GM12878 (cell line): ENCODE data around the gene PDGFA. TPM values are rescaled to one million over a fixed set of nuclear protein-coding genes. Genes with fewer than 3 reads are reported as not detected.

Source experiments
- ATAC-seq: fragments of 200-7000 bp; cut with Tn5 transposase; 3 replicates; pipeline ENCODE4 v1.9.1; 2020; ENCODE audit warnings: mild to moderate bottlenecking, moderate library complexity
- BruUV-seq: library from RNA; stranded (reverse); fragments of 400-500 nt; replicated peaks from 2 replicates; lab custom pipeline; 2021; lab: Mats Ljungman, UMichigan
- CTCF ChIA-PET: fragments of 300-600 bp; sonication (Branson Sonifier 250); formaldehyde crosslinking; extraction: SDS; loops from one replicate; lab custom pipeline; 2021; ENCODE audit warnings: inconsistent platforms; lab: Yijun Ruan, JAX
- POLR2A ChIA-PET: fragments of 350-600 bp; formaldehyde crosslinking; extraction: SDS; loops from one replicate; lab custom pipeline; 2021; ENCODE audit warnings: inconsistent platforms; lab: Charles Lee
- RAD21 ChIA-PET: fragments of 300-600 bp; sonication (Branson Sonifier 250); formaldehyde crosslinking; loops from one replicate; lab custom pipeline; 2023; ENCODE audit warnings: antibody characterized with exemption; ENCODE audit not compliant: unreplicated experiment; lab: Charles Lee
- SMC1A ChIA-PET: fragments of 300-600 bp; sonication (Branson Sonifier 250); formaldehyde crosslinking; loops from one replicate; lab custom pipeline; 2023; ENCODE audit not compliant: unreplicated experiment, uncharacterized antibody; lab: Charles Lee
- DNase-seq: peaks from one replicate; pipeline ENCODE4 v3.0.0-alpha.2; 2011; ENCODE audit warnings: low read depth, low spot score
- FAIRE-seq: peaks from 3 replicates; lab custom pipeline; 2011; peaks lifted over from hg19 to GRCh38; lab: Jason Lieb, UNC
- H2AFZ ChIP-seq: 2 replicates; pipeline ENCODE4 v1.6.0; 2011; ENCODE audit warnings: low read depth, low read length, control low read depth; ENCODE audit not compliant: control insufficient read depth
- H3K27ac ChIP-seq: 2 replicates; pipeline ENCODE4 v1.5.1; 2011; ENCODE audit warnings: control low read depth; ENCODE audit not compliant: control insufficient read depth, insufficient read depth
- H3K27me3 ChIP-seq, 2 experiments: replicated peaks in 1 of 2; 2 replicates each; pipeline versions ENCODE4 v1.6.0 to v1.6.1; 2011; ENCODE audit warnings: low read length in 1 of 2; ENCODE audit not compliant: control insufficient read depth in 2 of 2, insufficient read depth in 2 of 2
- H3K36me3 ChIP-seq, 2 experiments: 2 replicates each; pipeline ENCODE4 v1.5.1; 2011; ENCODE audit warnings: low read length in 1 of 2; ENCODE audit not compliant: control insufficient read depth in 2 of 2, insufficient read depth in 2 of 2
- H3K4me1 ChIP-seq: 2 replicates; pipeline ENCODE4 v1.6.1; 2011; ENCODE audit warnings: mild to moderate bottlenecking, low read length, moderate library complexity, mixed read lengths; ENCODE audit not compliant: control insufficient read depth, insufficient read depth
- H3K4me2 ChIP-seq: 2 replicates; pipeline ENCODE4 v1.6.0; 2011; ENCODE audit warnings: control low read depth; ENCODE audit not compliant: control insufficient read depth, insufficient read depth
- H3K4me3 ChIP-seq: fragments of 200-600 bp; sonication (generic); 2 replicates; pipeline ENCODE4 v1.5.1; 2016
- H3K79me2 ChIP-seq: 2 replicates; pipeline ENCODE4 v1.6.0; 2011; ENCODE audit warnings: low read length; ENCODE audit not compliant: control insufficient read depth, insufficient read depth
- H3K9ac ChIP-seq: 2 replicates; pipeline ENCODE4 v1.8.0; 2011; ENCODE audit warnings: low read length, control low read depth, mixed read lengths; ENCODE audit not compliant: control insufficient read depth, insufficient read depth
- H3K9me3 ChIP-seq: replicated peaks from 3 replicates; pipeline ENCODE4 v1.5.1; 2011; ENCODE audit warnings: mild to moderate bottlenecking, low read length; ENCODE audit not compliant: control insufficient read depth, insufficient read depth
- H4K20me1 ChIP-seq: 2 replicates; pipeline ENCODE4 v1.6.0; 2011; ENCODE audit not compliant: control insufficient read depth, insufficient read depth
- BHLHE40 ChIP-seq, 2 experiments: fragments of 450-650 bp in 1 of 2; IDR thresholded peaks; 2 replicates each; pipeline ENCODE4 v1.6.1; 2011 to 2017; ENCODE audit warnings: low read depth in 2 of 2, borderline replicate concordance in 1 of 2, improper control_type of control experiment in 1 of 2, low read length in 1 of 2, mild to moderate bottlenecking in 1 of 2
- CTCF ChIP-seq, 3 experiments: IDR thresholded peaks in 2 of 3; conservative IDR thresholded peaks in 1 of 3; 2 replicates each; pipeline ENCODE4 v1.5.1; 2011; ENCODE audit warnings: low read depth in 3 of 3, low read length in 3 of 3, mild to moderate bottlenecking in 3 of 3, control low read depth in 2 of 3, moderate library complexity in 2 of 3, inconsistent platforms in 1 of 3, mixed read lengths in 1 of 3; ENCODE audit not compliant: control insufficient read depth in 2 of 3, insufficient read depth in 1 of 3; ENCODE audit errors: extremely low read depth in 1 of 3
- EGR1 ChIP-seq, 2 experiments: IDR thresholded peaks; 1 replicate in 1 of 2; 2 replicates in 1 of 2; pipeline ENCODE4 v1.6.1; 2011 to 2012; ENCODE audit warnings: low read depth in 2 of 2, low read length in 2 of 2, borderline replicate concordance in 1 of 2, mild to moderate bottlenecking in 1 of 2, moderate library complexity in 1 of 2
- FOS ChIP-seq: IDR thresholded peaks from 3 replicates; pipeline ENCODE4 v1.6.1; 2011; ENCODE audit warnings: borderline replicate concordance; ENCODE audit not compliant: insufficient read length; ENCODE audit errors: extremely low read depth
- GABPA ChIP-seq: IDR thresholded peaks from 2 replicates; pipeline ENCODE4 v1.6.1; 2014; ENCODE audit warnings: antibody characterized with exemption, low read depth, mild to moderate bottlenecking, inconsistent platforms
- GATAD2B ChIP-seq: fragments of 450-650 bp; conservative IDR thresholded peaks from 2 replicates; pipeline ENCODE4 v1.6.1; 2017; ENCODE audit warnings: low read depth, mild to moderate bottlenecking, moderate library complexity
- MEF2A ChIP-seq: IDR thresholded peaks from 2 replicates; pipeline ENCODE4 v1.6.1; 2011; ENCODE audit warnings: low read depth, mild to moderate bottlenecking, low read length, moderate library complexity; ENCODE audit not compliant: insufficient read depth
- NRF1 ChIP-seq: conservative IDR thresholded peaks from 2 replicates; pipeline ENCODE4 v1.6.1; 2011; ENCODE audit warnings: mild to moderate bottlenecking, low read depth, low read length, improper control_type of control experiment
- RB1 ChIP-seq: fragments of 450-650 bp; formaldehyde crosslinking; IDR thresholded peaks from 2 replicates; pipeline ENCODE4 v1.6.1; 2017; ENCODE audit warnings: mild to moderate bottlenecking, borderline replicate concordance
- SMAD1 ChIP-seq: fragments of 450-650 bp; IDR thresholded peaks from 2 replicates; pipeline ENCODE4 v1.6.1; 2018; ENCODE audit warnings: mild to moderate bottlenecking, low read depth; ENCODE audit not compliant: partially characterized antibody
- SUZ12 ChIP-seq: fragments of 200-600 bp; sonication (generic); IDR thresholded peaks from one replicate; pipeline ENCODE4 v1.6.1; 2018; ENCODE audit warnings: antibody characterized with exemption, mild to moderate bottlenecking; ENCODE audit not compliant: unreplicated experiment
- WRNIP1 ChIP-seq: IDR thresholded peaks from 2 replicates; pipeline ENCODE4 v1.6.1; 2011; ENCODE audit warnings: low read depth, low read length, improper control_type of control experiment, borderline replicate concordance
- ZNF384 ChIP-seq: IDR thresholded peaks from 2 replicates; pipeline ENCODE4 v1.6.1; 2012; ENCODE audit warnings: low read depth, mild to moderate bottlenecking, low read length, improper control_type of control experiment, borderline replicate concordance
- ZZZ3 ChIP-seq: IDR thresholded peaks from 2 replicates; pipeline ENCODE4 v1.6.1; 2011; ENCODE audit warnings: low read depth; ENCODE audit not compliant: control insufficient read depth, insufficient read length
- WGBS: methylation state at CpG from one replicate; pipeline ENCODE4 v1.1.6; 2016; ENCODE audit warnings: low lambda C conversion rate; ENCODE audit not compliant: insufficient replicate concordance, insufficient coverage; ENCODE audit errors: missing lambda C conversion rate; 5-methylcytosine and 5-hydroxymethylcytosine counted together
- in situ Hi-C: fragments of 300-500 bp; cut with MboI; formaldehyde crosslinking; loops from 9 replicates; pipeline ENCODE4 v1.14.3; 2018; ENCODE audit warnings: mixed read lengths
- intact Hi-C: fragments of 100-400 bp; cut with micrococcal nuclease; formaldehyde crosslinking; loops from one replicate; pipeline ENCODE4 v1.14.2; 2022; ENCODE audit not compliant: unreplicated experiment
- polyA plus RNA-seq, 11 experiments: library from polyadenylated mRNA; depleted of rRNA in 4 of 11; unstranded in 6 of 11; stranded (reverse) in 5 of 11; fragments of >200 nt; fragmentation: Nextera tagmentation in 4 of 11; fragmentation: Illumina TruSeq in 1 of 11; extraction: Ambion mirVana in 4 of 11; extraction: Trizol in 1 of 11; gene quantifications; 1 replicate in 1 of 11; 2 replicates in 10 of 11; pipeline versions ENCODE4 v1.2.1 to v1.2.3, GENCODE V29; 2011 to 2016; ENCODE audit warnings: inconsistent platforms in 2 of 11, missing spikeins in 2 of 11, low read depth in 1 of 11
- total RNA-seq, 4 experiments: library from RNA; depleted of rRNA in 3 of 4; stranded (reverse); fragments of >200 nt in 3 of 4; fragmentation: Illumina TruSeq in 1 of 4; extraction: Trizol in 1 of 4; gene quantifications; 2 replicates each; pipeline versions ENCODE4 v1.2.1 to v1.2.3, GENCODE V29; 2013 to 2021
- TF ChIP-seq, protein P1 (sequence below): fragments of 450-650 bp; IDR thresholded peaks from 2 replicates; pipeline ENCODE4 v1.6.1; 2017; ENCODE audit warnings: low read depth, mild to moderate bottlenecking, moderate library complexity

The PDGFA gene
- total and polyA plus RNA-seq, 10 of the 15 experiments (the other 5 are each of a cell fraction or from before 2014, with no cell fraction given) = 2.5 to 10.0 (median 5.6) TPM

DNA sequence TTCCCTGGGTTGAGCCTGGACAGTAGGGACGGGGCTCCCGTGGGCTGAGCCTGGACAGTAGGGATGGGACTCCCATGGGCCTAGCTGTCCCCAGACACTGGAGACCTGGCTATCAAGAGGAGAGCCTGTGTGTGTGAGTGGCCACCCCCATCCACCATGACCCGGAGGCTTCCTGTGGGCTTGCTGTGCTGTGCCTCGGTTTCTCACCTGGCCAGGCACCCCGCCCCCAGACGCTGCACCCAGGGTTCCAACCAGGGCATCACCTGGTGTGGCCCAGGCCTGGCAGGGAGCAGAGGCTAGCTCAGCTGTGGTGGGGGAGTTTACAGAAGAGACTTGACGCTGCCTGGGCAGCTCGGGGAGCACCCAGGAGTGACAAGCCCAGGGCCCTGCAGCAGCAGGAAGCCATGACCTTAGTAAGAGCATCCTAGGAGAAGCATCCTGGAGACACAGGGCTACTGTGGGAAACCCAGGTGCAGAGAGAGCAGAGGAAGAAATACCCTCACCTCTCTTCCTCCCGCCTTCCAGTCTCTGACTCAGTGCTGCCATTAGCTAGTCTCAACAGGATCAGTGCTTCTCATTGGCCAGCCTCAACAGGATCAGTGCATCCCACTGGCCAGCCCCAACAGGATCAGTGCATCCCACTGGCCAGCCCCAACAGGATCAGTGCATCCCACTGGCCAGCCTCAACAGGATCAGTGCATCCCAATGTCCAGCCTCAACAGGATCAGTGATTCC is 61.0 kb downstream of the PDGFA start (continued):
- TF ChIP-seq WRNIP1 (no peak), EGR1 (IDR thresholded peaks at IDR 0.05; ENCODE audit: borderline replicate concordance in 1 of 2, low read depth in 2 of 2, low read length in 2 of 2) (no peak), RB1 (no peak), NRF1 (no peak), SMAD1 (no peak)
- TF ChIP-seq, all 136 proteins: peak for 0

GRCh38 chr7:457814-458510 is 61.7 kb downstream of the PDGFA start:
- H3K79me2 ChIP-seq = no peaks in the 10 kb centered on the region
- no peaks in the 10 kb centered on the region for H3K27me3 ChIP-seq
- no peak overlapping the region for H3K9ac ChIP-seq
- CTCF ChIA-PET = no interaction called here
- 80% methylated on average over 28 of the region's 30 CpGs for WGBS
- no TSS peak for BruUV-seq
- H3K4me2 ChIP-seq = no peak overlapping the region
- no peak overlapping the region for H3K27ac ChIP-seq
- DNase-seq (no peak), ATAC-seq (no peak), FAIRE-seq (no peak)
- no peaks in the 10 kb centered on the region for H3K4me1 ChIP-seq
- RAD21 ChIA-PET = no interaction called here
- no peaks in the 10 kb centered on the region for H4K20me1 ChIP-seq
- POLR2A ChIA-PET = no interaction called here
- in situ Hi-C loops (no loop called here), intact Hi-C loops (no loop called here)
- SMC1A ChIA-PET = no interaction called here
- no peak overlapping the region for H3K4me3 ChIP-seq
- H2AFZ ChIP-seq = no peak overlapping the region
- no peaks in the 10 kb centered on the region; the same call in 2 of the 3 replicates for H3K9me3 ChIP-seq
- H3K36me3 ChIP-seq = no peaks in the 10 kb centered on the region
- TF ChIP-seq ZNF384 (no peak), MEF2A (no peak), WRNIP1 (no peak), ZZZ3 (no peak), SMAD1 (no peak), SUZ12 (no peak), GABPA (no peak), CTCF (IDR thresholded peaks at IDR 0.05 in 2 of 3, conservative IDR thresholded peaks at IDR 0.05 in 1 of 3; ENCODE audit: control insufficient read depth in 2 of 3, extremely low read depth in 1 of 3, insufficient read depth in 1 of 3, low read depth in 3 of 3, low read length in 3 of 3) (no peak), GATAD2B (no peak), BHLHE40 (IDR thresholded peaks at IDR 0.05; ENCODE audit: borderline replicate concordance in 1 of 2, low read depth in 2 of 2, low read length in 1 of 2) (no peak), FOS (no peak)
- TF ChIP-seq, protein P1, sequence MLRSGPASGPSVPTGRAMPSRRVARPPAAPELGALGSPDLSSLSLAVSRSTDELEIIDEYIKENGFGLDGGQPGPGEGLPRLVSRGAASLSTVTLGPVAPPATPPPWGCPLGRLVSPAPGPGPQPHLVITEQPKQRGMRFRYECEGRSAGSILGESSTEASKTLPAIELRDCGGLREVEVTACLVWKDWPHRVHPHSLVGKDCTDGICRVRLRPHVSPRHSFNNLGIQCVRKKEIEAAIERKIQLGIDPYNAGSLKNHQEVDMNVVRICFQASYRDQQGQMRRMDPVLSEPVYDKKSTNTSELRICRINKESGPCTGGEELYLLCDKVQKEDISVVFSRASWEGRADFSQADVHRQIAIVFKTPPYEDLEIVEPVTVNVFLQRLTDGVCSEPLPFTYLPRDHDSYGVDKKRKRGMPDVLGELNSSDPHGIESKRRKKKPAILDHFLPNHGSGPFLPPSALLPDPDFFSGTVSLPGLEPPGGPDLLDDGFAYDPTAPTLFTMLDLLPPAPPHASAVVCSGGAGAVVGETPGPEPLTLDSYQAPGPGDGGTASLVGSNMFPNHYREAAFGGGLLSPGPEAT = no peak
